ENCODE measurements around the gene ZNF669.

DNA sequence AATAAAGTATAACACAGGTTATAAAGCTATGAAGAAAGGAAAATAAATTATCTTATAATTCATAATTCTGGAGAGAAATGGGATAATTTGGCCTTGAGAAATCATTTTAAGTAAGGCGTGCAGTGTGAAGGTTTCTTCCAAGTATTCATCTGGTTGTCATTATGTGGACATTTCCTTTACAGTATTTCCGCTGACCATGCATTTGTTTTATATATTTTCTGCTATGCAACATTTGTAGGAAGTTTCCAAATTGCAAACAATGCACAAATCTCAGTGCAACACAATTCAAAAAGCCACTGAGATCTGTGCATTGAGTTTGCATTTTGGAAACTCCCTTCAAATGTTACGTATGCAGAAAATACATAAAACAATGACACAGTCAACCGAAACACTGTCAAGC lies 43.4 kb downstream of the ZNF669 start:
- TF ChIP-seq, protein P1, sequence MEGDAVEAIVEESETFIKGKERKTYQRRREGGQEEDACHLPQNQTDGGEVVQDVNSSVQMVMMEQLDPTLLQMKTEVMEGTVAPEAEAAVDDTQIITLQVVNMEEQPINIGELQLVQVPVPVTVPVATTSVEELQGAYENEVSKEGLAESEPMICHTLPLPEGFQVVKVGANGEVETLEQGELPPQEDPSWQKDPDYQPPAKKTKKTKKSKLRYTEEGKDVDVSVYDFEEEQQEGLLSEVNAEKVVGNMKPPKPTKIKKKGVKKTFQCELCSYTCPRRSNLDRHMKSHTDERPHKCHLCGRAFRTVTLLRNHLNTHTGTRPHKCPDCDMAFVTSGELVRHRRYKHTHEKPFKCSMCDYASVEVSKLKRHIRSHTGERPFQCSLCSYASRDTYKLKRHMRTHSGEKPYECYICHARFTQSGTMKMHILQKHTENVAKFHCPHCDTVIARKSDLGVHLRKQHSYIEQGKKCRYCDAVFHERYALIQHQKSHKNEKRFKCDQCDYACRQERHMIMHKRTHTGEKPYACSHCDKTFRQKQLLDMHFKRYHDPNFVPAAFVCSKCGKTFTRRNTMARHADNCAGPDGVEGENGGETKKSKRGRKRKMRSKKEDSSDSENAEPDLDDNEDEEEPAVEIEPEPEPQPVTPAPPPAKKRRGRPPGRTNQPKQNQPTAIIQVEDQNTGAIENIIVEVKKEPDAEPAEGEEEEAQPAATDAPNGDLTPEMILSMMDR (IDR thresholded peaks at IDR 0.05): no peak
- no peak for TF ChIP-seq POLR2A (IDR thresholded peaks at IDR 0.05)
- no peak for TF ChIP-seq EP300 (IDR thresholded peaks at IDR 0.05)
- TF ChIP-seq POLR2AphosphoS5 (IDR thresholded peaks at IDR 0.05): no peak

Data from stomach (tissue), 4 donors.